ENCODE measurements around the gene RHBDL1. TPM values are rescaled to one million over a fixed set of nuclear protein-coding genes. Genes with fewer than 3 reads are reported as not detected.
A peak's percentile ranks its signal among the peaks of the same experiment; 100 is the strongest.

RHBDL1 gene
- total RNA-seq, 1 donor from 2014 or later = 1.6 TPM

GRCh38 chr16:720990-721764 is 45.7 kb downstream of the RHBDL1 start, which contains the start of gene ANTKMT:
Gene ANTKMT (plus strand): TSS chr16:721146. CDS start chr16:721275, 129 bp downstream.
- intact Hi-C loops (cut with DNase I) = no loop called here
- ATAC-seq (peak; percentile 65), DNase-seq (ENCODE audit: low spot score) (peak; percentile 86)

GRCh38 chr16:721765-722540 is 46.5 kb downstream of the RHBDL1 start:
- ATAC-seq = no peak
- DNase-seq (ENCODE audit: low spot score) = no peak
- intact Hi-C loops (cut with DNase I) = no loop called here

- DNase-seq (ENCODE audit: low spot score) (no peak), ATAC-seq (no peak)
- intact Hi-C loops (cut with DNase I) = no loop called here
Measured at GRCh38 chr16:722835-723633, 47.6 kb downstream of the RHBDL1 start.

- ATAC-seq (no peak), DNase-seq (ENCODE audit: low spot score) (no peak)
- intact Hi-C loops (cut with DNase I) = no loop called here
Measured at GRCh38 chr16:723695-724094, 48.2 kb downstream of the RHBDL1 start.

- no peak for DNase-seq (ENCODE audit: low spot score)
- ATAC-seq = no peak
- intact Hi-C loops (cut with DNase I) = no loop called here
Measured at GRCh38 chr16:724188-725040, 48.9 kb downstream of the RHBDL1 start.

- DNase-seq (ENCODE audit: low spot score) = no peak
- intact Hi-C loops (cut with DNase I) = no loop called here
- no peak for ATAC-seq
Measured at GRCh38 chr16:725041-725376, 49.5 kb downstream of the RHBDL1 start.

GRCh38 chr16:725463-726187 is 50.2 kb downstream of the RHBDL1 start:
- ATAC-seq = no peak
- no peak for DNase-seq (ENCODE audit: low spot score)
- intact Hi-C loops (cut with DNase I) = no loop called here

GRCh38 chr16:726188-726437 is 50.6 kb downstream of the RHBDL1 start:
- no peak for ATAC-seq
- DNase-seq (ENCODE audit: low spot score) = no peak
- intact Hi-C loops (cut with DNase I) = no loop called here

- ATAC-seq (no peak), DNase-seq (ENCODE audit: low spot score) (peak; percentile 84)
- intact Hi-C loops (cut with DNase I) = no loop called here
Measured at GRCh38 chr16:726438-727290, 51.2 kb downstream of the RHBDL1 start, which contains the start of the genes CCDC78 and HAGHL. Gene CCDC78 (minus strand): TSS chr16:726443. CDS start chr16:726367, 76 bp downstream. Gene HAGHL (plus strand): TSS chr16:727106. CDS start chr16:727510, 404 bp downstream.

GRCh38 chr16:727291-727977 is 52.0 kb downstream of the RHBDL1 start:
- intact Hi-C loops (cut with DNase I) = no loop called here
- ATAC-seq = no peak

More at GRCh38 chr16:727291-727977, 52.0 kb downstream of the RHBDL1 start:
- no peak for DNase-seq (ENCODE audit: low spot score)

Other genes starting within 250 kb of the RHBDL1 start
- gene CAPN15, start 148.0 kb upstream of the RHBDL1 start, total RNA-seq = 35.2 TPM
- not detected for gene PRR35, start 115.3 kb upstream of the RHBDL1 start, total RNA-seq
- gene NHLRC4, start 108.7 kb upstream of the RHBDL1 start, total RNA-seq = 1.2 TPM
- gene PIGQ, start 105.7 kb upstream of the RHBDL1 start, total RNA-seq = 46.6 TPM
- gene RAB40C, start 85.6 kb upstream of the RHBDL1 start, total RNA-seq = 22.5 TPM
- 1.5 TPM for gene WFIKKN1, start 44.7 kb upstream of the RHBDL1 start, total RNA-seq
- 54.1 TPM for gene METTL26, start 39.4 kb upstream of the RHBDL1 start, total RNA-seq
- gene MCRIP2, start 33.8 kb upstream of the RHBDL1 start, total RNA-seq = 15.5 TPM
- gene WDR90, start 26.3 kb upstream of the RHBDL1 start, total RNA-seq = 33.3 TPM
- gene RHOT2, start 7.5 kb upstream of the RHBDL1 start, total RNA-seq = 95.9 TPM
- gene STUB1, start 4.7 kb downstream of the RHBDL1 start, total RNA-seq = 80.2 TPM
- gene JMJD8, start 8.7 kb downstream of the RHBDL1 start, total RNA-seq = 36.1 TPM
- gene WDR24, start 14.7 kb downstream of the RHBDL1 start, total RNA-seq = 10.1 TPM
- 6.5 TPM for gene FBXL16, start 30.1 kb downstream of the RHBDL1 start, total RNA-seq
- 120 TPM for gene METRN, start 39.4 kb downstream of the RHBDL1 start, total RNA-seq
- 26.3 TPM for gene ANTKMT, start 45.5 kb downstream of the RHBDL1 start, total RNA-seq
- 2.1 TPM for gene CCDC78, start 50.8 kb downstream of the RHBDL1 start, total RNA-seq
- gene HAGHL, start 51.4 kb downstream of the RHBDL1 start, total RNA-seq = 6.5 TPM
- 26.9 TPM for gene CIAO3, start 65.3 kb downstream of the RHBDL1 start, total RNA-seq
- 2.9 TPM for gene MSLN, start 85.1 kb downstream of the RHBDL1 start, total RNA-seq
- 11.4 TPM for gene RPUSD1, start 112.7 kb downstream of the RHBDL1 start, total RNA-seq
- 18.9 TPM for gene CHTF18, start 112.9 kb downstream of the RHBDL1 start, total RNA-seq
- not detected for gene GNG13, start 125.1 kb downstream of the RHBDL1 start, total RNA-seq

All from sciatic nerve (tissue), 2 donors.